NCI-H187 treated with DMSO at 0.1 percent for 48 hours (cell line): ENCODE data around the gene SUPT20HL2.
"Not testable (repeated sequence)": the region's sequence is repeated elsewhere in the genome, so short reads cannot be mapped to it uniquely, and the experiment has no call there.

Source experiments
- DNase-seq: peaks from one replicate; lab custom pipeline; 2025; lab: John Stamatoyannopoulos, UW

SUPT20HL2 gene

GRCh38 chrX:24314019-24314635 lies at the start of gene SUPT20HL2:
TSS of gene SUPT20HL2 (minus strand) at chrX:24314069. CDS start at chrX:24313315, 754 bp downstream.
- no peak for DNase-seq

DNA sequence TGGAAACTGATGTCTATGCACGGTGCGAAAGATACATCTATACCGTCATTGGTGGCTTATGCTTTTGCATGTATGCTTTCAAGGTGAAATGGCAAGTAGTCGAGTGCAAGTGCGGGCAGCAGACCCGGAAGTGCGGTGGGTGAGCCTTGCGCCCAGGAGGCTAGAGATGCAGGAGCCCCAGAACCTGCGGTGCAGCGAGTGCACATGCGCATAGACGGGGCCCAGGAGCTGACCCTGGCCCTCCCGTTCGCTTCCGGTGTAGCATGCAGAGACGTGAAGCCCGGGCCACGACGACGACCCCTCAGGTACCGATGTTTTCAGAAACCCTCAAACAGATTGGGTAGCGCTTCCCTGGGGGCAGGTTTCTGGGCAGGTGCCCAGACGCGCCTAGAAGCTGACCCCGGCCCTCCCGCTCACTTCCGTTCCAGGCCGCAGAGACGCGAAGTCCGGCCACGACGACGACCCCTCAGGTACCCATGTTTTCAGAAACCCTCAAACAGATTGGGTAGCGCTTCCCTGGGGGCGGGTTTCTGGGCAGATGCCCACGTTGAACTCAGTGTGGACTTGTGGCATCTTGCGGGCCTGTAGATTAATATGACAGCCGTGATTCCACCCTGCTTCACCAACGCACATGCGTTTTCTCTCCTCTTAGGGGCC lies 48.3 kb upstream of the SUPT20HL2 start:
- DNase-seq, result not testable (repeated sequence)

DNA sequence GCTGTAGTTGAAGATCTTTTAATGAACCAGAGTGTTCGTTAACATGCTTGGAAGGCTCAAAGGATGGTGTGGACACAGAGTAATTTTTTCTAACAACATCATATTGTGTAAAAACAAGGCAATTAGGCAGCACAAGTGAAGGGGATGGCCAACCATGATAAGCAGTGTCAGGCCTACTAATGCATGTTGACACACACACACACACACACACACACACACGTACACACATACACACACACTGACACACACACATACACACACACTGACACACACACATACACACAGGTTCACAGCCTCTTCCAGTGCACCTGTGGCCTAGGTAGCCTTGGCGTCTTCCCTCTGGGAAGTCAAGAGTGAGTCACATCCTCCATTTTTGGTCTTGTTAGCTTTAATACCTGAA lies 46.4 kb upstream of the SUPT20HL2 start, which contains the start of gene SUPT20HL1:
SUPT20HL1 (plus strand) TSS at position 368 of the 400 bp plus-strand sequence. CDS start 2,122 bp downstream, outside the sequence.
- DNase-seq, result no peak

- no peak for DNase-seq
Measured at GRCh38 chrX:24357106-24357505, 43.2 kb upstream of the SUPT20HL2 start.

GRCh38 chrX:24355095-24355494 lies 41.2 kb upstream of the SUPT20HL2 start:
- no peak for DNase-seq

DNA sequence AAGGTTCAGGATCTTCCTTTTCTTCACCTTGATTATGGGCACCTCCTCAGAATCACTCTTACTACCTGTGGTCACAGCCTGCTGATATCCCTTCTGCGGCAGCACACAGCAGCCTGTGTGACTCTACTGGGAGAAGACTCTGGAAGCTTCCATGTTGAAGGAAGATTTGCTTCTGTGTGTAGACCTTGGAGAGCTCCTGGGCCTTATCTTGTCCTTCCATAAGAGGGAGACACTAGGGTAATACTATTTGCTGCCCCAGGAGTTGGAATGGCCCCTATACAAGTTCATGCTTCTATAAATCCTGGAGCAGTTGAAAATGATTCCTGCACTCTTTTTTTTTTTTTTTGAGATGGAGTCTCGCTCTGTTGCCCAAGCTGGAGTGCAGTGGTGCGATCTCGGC lies 36.3 kb upstream of the SUPT20HL2 start:
- no peak for DNase-seq

GRCh38 chrX:24347881-24348280 lies 34.0 kb upstream of the SUPT20HL2 start:
- no peak for DNase-seq

DNA sequence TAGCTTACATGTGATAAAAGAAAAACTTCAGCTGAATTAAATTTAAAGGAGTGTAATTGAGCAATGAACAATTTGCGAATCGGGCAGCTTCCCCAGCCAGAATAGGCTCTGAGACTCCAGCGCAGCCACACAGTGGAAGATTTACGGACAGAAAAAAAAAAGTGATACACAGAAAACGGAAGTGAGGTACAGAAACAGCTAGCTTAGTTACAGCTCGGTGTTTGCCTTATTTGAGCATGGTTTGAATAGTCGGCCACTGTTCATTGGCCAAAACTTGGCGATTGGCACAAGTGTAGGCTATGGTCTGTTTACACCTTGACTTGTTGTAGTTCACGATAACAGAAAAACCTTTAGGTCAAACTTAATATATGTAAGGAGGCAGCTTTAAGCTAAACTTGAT lies 29.9 kb upstream of the SUPT20HL2 start:
- no peak for DNase-seq

DNA sequence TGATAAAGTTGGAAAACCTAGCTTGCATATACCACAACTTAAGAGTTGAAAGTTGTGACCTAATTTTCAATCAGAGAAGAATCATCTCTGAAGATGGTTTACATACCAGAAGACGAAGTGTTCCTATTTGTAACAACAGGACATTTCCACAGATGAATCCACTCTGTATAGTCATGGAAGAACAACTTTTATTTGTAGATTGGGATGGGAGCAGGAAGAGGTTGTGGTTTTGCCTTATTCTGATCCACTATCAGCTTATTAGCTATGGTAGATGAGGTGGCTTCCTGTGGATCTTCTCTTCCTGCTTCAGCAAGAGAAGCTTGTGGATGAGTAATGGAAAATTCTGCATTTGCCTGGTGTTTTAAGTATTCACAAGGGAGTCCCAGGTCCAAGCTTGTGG lies 27.9 kb upstream of the SUPT20HL2 start:
- no peak for DNase-seq

DNA sequence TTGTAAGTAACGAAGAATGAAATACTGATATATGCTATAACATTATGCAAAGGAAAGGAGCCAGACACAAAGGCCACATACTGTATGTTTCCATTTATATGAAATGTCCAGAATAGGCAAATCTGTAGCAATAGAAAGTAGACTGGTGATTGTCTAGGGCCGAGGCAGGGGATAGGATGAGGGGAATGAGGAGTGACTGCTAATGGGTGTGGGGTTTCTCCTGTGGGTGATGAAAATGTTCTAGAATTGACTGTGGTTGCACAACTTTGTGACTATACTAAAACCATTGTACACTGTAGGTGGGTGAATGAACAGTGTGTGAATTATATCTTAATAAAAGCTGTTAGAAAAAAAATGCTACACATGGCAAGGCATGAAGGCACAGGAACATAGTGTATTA lies 26.6 kb upstream of the SUPT20HL2 start:
- DNase-seq, result no peak

GRCh38 chrX:24339911-24340310 lies 26.0 kb upstream of the SUPT20HL2 start:
- DNase-seq, result no peak

- DNase-seq, result no peak
Measured at GRCh38 chrX:24335871-24336270, 22.0 kb upstream of the SUPT20HL2 start.

- no peak for DNase-seq
Measured at GRCh38 chrX:24334461-24334860, 20.6 kb upstream of the SUPT20HL2 start.

GRCh38 chrX:24333371-24333770 lies 19.5 kb upstream of the SUPT20HL2 start:
- no peak for DNase-seq

DNA sequence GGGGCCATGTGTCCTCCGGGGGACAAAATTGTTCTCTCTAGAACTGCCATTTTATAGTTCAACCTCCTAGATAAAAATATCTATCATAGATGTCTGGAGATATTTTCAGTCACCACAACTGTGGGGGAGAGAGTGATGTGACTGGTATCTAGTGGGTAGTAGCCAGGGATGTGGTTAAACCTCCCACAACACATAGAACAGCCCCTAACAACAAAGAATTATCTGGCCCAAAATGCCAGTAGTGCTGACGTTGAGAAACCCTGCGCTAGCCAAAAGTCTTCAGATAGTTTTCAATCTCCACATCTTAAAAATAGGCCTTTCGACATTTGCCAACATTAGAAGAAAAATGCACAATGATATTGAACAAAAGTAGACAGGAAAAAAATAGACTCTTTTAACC lies 19.0 kb upstream of the SUPT20HL2 start:
- no peak for DNase-seq

- DNase-seq, result no peak
Measured at GRCh38 chrX:24325231-24325630, 11.4 kb upstream of the SUPT20HL2 start.

DNA sequence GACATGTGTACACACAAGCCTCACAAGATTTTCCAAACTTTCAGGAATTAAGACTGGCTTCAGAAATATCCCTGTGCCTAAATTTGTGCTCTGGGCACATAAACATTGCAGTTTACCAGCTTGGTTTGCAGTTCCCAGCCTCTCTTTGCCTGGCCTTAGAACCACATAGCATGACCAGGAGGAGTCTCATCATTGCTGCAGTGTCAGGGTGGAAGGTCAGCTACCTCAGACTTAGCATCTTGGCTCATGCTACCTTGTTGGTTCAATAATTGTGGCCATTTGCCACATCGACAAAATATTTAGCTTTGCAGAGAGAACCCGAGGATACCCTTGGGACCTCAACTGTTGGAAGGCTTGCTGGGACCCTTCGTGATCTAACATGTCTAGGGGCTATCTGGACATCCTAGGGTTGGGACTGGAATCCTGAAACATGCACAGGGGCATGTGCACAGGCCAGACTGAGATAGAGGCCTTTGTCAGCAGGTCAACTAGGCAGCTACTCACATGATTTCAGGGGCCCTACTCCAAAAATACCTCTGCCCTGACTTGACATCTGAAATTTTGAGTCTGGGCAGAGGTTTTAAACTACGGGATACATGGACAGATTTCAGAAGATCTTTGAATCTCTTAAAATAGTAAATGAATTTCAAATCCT lies 8.0 kb upstream of the SUPT20HL2 start:
- no peak for DNase-seq

GRCh38 chrX:24317567-24317966 lies 3.7 kb upstream of the SUPT20HL2 start:
- no peak for DNase-seq

DNA sequence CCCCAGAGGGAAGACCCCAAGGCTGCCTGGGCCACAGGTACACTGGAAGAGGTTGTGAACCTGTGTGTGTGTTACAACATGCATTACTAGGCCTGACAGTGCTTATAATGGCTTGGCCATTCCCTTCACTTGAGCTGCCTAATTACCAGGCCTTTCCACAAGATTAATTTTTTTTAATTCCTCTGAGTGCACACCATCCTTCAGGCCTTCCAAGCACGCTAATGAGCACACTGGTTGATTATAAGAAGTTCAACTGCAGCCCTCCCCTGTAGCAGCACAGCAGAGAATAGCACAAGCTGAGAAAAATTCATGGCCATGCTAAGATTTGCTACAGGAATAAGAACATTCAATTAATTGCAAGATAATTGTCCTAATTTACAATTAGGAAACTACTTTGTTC lies 2.2 kb upstream of the SUPT20HL2 start:
- no peak for DNase-seq

DNA sequence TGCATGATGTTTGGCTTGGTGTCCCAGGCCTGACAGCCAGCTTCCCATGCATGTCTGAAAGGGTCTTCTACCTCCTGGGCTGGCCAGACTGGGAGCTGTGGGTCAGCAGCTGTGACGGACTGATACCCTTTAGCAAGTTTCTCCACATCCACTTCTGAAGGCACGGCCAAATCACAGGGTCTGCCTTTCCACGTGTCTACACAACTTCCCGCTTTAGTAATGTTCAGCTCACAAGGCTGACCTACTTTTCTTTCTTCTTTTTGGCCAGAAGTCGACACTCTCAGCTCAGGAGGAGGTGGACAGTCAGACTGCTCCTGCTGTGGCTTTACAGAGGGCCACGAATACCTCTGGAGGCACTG lies 1.6 kb downstream of the SUPT20HL2 start:
- DNase-seq, result not testable (repeated sequence)

DNA sequence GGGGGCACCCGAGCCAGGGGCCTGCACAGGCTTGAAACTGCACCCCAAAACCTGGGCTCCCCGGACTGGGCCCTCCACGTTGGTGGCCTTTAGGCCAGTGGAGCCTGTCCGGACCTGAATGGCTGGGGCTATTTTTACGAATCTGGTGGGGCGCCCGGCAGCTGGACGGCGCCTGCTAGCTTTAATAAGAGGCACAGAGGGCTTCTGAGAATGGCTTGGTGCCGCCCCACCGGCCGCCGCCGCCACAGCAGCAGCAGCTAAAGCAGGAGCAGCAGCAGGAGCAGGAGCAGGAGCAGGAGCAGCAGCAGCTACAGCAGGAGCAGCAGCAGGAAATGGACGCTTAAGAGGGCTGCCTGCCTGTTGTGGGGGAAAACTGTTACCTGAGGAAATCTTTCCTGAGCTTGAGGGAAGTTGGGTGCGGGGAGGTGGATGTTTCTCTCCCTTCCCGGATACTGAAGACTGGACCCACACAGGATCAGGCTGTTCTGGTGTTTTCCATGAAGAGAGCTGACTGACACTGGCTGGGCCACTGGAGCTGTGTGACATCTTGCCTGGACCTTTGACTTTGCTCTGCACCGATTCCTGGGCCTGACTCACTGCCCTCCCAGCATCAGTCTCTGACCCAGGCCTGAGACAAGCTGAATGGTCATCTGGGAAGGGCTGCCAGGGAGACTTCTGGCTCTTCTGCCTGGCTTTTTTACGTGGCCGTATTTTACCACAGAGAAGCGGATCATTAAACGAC lies 2.2 kb downstream of the SUPT20HL2 start:
- DNase-seq, result not testable (repeated sequence)

GRCh38 chrX:24310916-24311315 lies 3.0 kb downstream of the SUPT20HL2 start:
- not testable (repeated sequence) for DNase-seq
